Keratinocyte (primary cell): ENCODE measurements around the gene SDHAF1. TPM values are rescaled to one million over a fixed set of nuclear protein-coding genes. Genes with fewer than 3 reads are reported as not detected.

Source experiments
- DNase-seq: peaks from one replicate; pipeline ENCODE4 v3.0.0-alpha.2; 2011; ENCODE audit warnings: low read depth, missing footprints, low spot score
- FAIRE-seq: peaks from 2 replicates; lab custom pipeline; 2011; peaks lifted over from hg19 to GRCh38; lab: Jason Lieb, UNC
- H2AFZ ChIP-seq: 2 replicates; pipeline ENCODE4 v1.6.0; 2012; ENCODE audit warnings: low read length, control low read depth, inconsistent platforms; ENCODE audit not compliant: control insufficient read depth
- H3K27ac ChIP-seq: 2 replicates; pipeline ENCODE4 v1.5.1; 2011; ENCODE audit warnings: low read length; ENCODE audit not compliant: control insufficient read depth, insufficient read depth
- H3K27me3 ChIP-seq: 3 replicates; pipeline ENCODE4 v1.6.0; 2011; ENCODE audit warnings: low read length; ENCODE audit not compliant: control insufficient read depth, insufficient read depth; ENCODE audit errors: extremely low read depth
- H3K36me3 ChIP-seq, 2 experiments: 2 replicates in 1 of 2; 3 replicates in 1 of 2; pipeline ENCODE4 v1.5.1; 2011; ENCODE audit warnings: low read length in 2 of 2, mild to moderate bottlenecking in 1 of 2; ENCODE audit not compliant: control insufficient read depth in 2 of 2, insufficient read depth in 2 of 2; ENCODE audit errors: extremely low read depth in 1 of 2
- H3K4me1 ChIP-seq: 3 replicates; pipeline ENCODE4 v1.5.1; 2011; ENCODE audit warnings: low read length; ENCODE audit not compliant: control insufficient read depth, insufficient read depth; ENCODE audit errors: extremely low read depth
- H3K4me2 ChIP-seq: 3 replicates; pipeline ENCODE4 v1.6.0; 2011; ENCODE audit warnings: low read depth, low read length; ENCODE audit not compliant: control insufficient read depth, insufficient read depth; ENCODE audit errors: extremely low read depth
- H3K4me3 ChIP-seq, 3 experiments: fragments of 200-600 bp in 1 of 3; sonication (generic) in 1 of 3; 2 replicates in 2 of 3; 3 replicates in 1 of 3; pipeline ENCODE4 v1.5.1; 2011 to 2016; ENCODE audit warnings: low read length in 3 of 3, mild to moderate bottlenecking in 3 of 3, control low read depth in 2 of 3, inconsistent platforms in 1 of 3, low read depth in 1 of 3, mixed read lengths in 1 of 3, mixed run types in 1 of 3, moderate library complexity in 1 of 3; ENCODE audit not compliant: control insufficient read depth in 2 of 3, insufficient read depth in 2 of 3; ENCODE audit errors: extremely low read depth in 1 of 3
- H3K79me2 ChIP-seq: 2 replicates; pipeline ENCODE4 v1.6.0; 2012; ENCODE audit warnings: low read length; ENCODE audit not compliant: control insufficient read depth, insufficient read depth
- H3K9ac ChIP-seq: 3 replicates; pipeline ENCODE4 v1.6.0; 2011; ENCODE audit warnings: low read length; ENCODE audit not compliant: control insufficient read depth, insufficient read depth; ENCODE audit errors: extremely low read depth
- H3K9me1 ChIP-seq: 3 replicates; pipeline ENCODE4 v1.6.0; 2011; ENCODE audit warnings: low read length; ENCODE audit not compliant: control insufficient read depth, insufficient read depth; ENCODE audit errors: extremely low read depth
- H3K9me3 ChIP-seq: 2 replicates; pipeline ENCODE4 v1.5.1; 2012; ENCODE audit warnings: low read depth, low read length; ENCODE audit not compliant: control insufficient read depth
- H4K20me1 ChIP-seq: 3 replicates; pipeline ENCODE4 v1.6.0; 2011; ENCODE audit warnings: low read length; ENCODE audit not compliant: control insufficient read depth, insufficient read depth; ENCODE audit errors: extremely low read depth
- EZH2 ChIP-seq: IDR thresholded peaks from one replicate; pipeline ENCODE4 v1.6.1; 2012; ENCODE audit warnings: inconsistent platforms, mild to moderate bottlenecking, low read length, moderate library complexity
- dilution Hi-C: fragments of 300-500 bp; cut with MboI; formaldehyde crosslinking; loops from one replicate; pipeline ENCODE4 v1.7.0; 2020; ENCODE audit warnings: low sequenced_read_pairs; ENCODE audit not compliant: extremely low pct_ligation_motif_present
- polyA plus RNA-seq, 5 experiments: library from polyadenylated mRNA; depleted of rRNA in 3 of 5; stranded (reverse) in 3 of 5; stranded (forward) in 1 of 5; unstranded in 1 of 5; fragments of >200 nt; gene quantifications; 1 replicate in 1 of 5; 2 replicates in 3 of 5; 3 replicates in 1 of 5; pipeline versions ENCODE4 v1.2.1 to v1.2.3, GENCODE V29; 2011 to 2012; ENCODE audit warnings: missing spikeins in 2 of 5, low read depth in 1 of 5, low replicate concordance in 1 of 5
- TF ChIP-seq, protein P1 (sequence below), 3 experiments: IDR thresholded peaks in 1 of 3; conservative IDR thresholded peaks in 1 of 3; optimal IDR thresholded peaks in 1 of 3; 2 replicates in 2 of 3; 3 replicates in 1 of 3; pipeline versions ENCODE3 to v1.5.1; 2011; ENCODE audit warnings: low read length in 3 of 3, mild to moderate bottlenecking in 3 of 3, moderate library complexity in 2 of 3, control low read depth in 1 of 3, inconsistent platforms in 1 of 3; ENCODE audit not compliant: insufficient read depth in 2 of 3; ENCODE audit errors: extremely low read depth in 1 of 3

SDHAF1 gene
- polyA plus RNA-seq, 1 donor (not counting 4 experiments of a cell fraction or from before 2014, with no cell fraction given), result 7.3 TPM

DNA sequence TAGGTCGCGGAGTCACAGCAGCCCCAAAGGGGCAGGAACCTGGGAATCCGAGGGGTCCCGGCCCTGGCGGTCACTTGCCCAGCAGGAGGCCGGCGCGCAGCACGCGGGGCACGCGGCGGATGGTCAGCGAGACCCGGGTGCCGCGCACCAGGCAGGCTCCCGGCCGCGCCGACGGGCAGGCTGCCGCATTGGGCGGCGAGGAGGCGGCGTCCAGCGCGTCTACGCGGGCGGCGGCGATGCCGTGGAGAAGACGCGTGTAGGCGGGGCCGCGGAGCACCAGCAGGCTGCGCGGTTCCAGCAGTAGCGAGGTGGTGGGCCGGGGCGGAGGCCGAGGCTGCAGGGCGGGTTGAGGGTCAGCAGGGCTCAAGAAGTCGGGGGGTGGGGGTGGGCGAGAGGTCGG lies 14.2 kb downstream of the SDHAF1 start:
- H3K27me3 ChIP-seq, result no peaks in the 10 kb centered on the region
- H3K27ac ChIP-seq, result no peak overlapping the region
- peak overlapping the region; percentile 56 for H3K9ac ChIP-seq
- no peaks in the 10 kb centered on the region for H3K36me3 ChIP-seq
- H3K79me2 ChIP-seq, result peaks cover 8% of the 10 kb centered on the region
- dilution Hi-C loops, result no loop called here
- TF ChIP-seq EZH2, result no peak
- TF ChIP-seq, protein P1, sequence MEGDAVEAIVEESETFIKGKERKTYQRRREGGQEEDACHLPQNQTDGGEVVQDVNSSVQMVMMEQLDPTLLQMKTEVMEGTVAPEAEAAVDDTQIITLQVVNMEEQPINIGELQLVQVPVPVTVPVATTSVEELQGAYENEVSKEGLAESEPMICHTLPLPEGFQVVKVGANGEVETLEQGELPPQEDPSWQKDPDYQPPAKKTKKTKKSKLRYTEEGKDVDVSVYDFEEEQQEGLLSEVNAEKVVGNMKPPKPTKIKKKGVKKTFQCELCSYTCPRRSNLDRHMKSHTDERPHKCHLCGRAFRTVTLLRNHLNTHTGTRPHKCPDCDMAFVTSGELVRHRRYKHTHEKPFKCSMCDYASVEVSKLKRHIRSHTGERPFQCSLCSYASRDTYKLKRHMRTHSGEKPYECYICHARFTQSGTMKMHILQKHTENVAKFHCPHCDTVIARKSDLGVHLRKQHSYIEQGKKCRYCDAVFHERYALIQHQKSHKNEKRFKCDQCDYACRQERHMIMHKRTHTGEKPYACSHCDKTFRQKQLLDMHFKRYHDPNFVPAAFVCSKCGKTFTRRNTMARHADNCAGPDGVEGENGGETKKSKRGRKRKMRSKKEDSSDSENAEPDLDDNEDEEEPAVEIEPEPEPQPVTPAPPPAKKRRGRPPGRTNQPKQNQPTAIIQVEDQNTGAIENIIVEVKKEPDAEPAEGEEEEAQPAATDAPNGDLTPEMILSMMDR (optimal IDR thresholded peaks at IDR 0.05 in 1 of 3, IDR thresholded peaks at IDR 0.05 in 1 of 3, conservative IDR thresholded peaks at IDR 0.05 in 1 of 3; ENCODE audit: extremely low read depth in 1 of 3, insufficient read depth in 2 of 3, low read length in 3 of 3), result no peak
- H3K9me1 ChIP-seq, result no peaks in the 10 kb centered on the region
- DNase-seq (no peak), FAIRE-seq (no peak)
- no peaks in the 10 kb centered on the region for H3K9me3 ChIP-seq
- peaks cover 8% of the 10 kb centered on the region for H3K4me1 ChIP-seq
- peak overlapping the region; percentile 71 for H3K4me2 ChIP-seq
- no peaks in the 10 kb centered on the region for H4K20me1 ChIP-seq
- H3K4me3 ChIP-seq, result peak overlapping the region; percentile 18 to 46 (median 35)
- H2AFZ ChIP-seq, result peak overlapping the region; percentile 26

DNA sequence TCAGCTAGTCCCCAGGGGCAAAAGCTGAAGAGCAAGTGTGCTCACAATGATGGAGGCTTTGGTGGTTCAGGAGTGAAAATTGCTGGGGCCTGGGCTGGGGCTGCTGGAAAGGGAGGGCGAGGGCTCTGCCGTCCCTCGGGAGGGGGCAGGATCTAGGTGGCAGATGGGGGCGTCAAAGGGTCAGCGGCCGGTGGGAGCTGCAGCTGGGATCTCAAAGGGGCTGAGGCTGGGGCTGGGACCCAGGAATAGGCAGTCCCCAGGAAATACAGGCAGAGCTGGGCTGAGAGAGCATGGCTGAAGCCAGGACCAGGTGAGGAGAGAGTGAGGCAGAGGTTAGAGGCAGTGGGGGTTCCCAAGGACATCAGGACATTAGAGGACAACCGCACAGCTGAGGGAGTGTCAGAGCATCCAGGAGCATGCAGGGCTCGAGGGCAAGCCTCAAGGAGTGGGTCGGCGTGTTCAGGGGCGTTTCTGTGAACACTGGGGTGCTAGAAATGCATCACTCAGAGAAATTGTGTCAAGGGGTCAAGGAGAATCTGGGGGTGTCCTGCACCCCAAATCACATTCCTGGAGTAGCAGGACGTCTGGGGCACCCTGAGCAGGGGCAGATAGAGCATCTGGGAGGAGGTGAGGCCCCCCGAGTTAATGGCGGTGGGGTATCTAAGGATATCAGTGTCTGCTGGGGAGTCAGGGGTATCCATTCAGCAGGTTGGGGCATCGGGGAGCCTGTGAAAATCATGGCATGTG lies 14.8 kb downstream of the SDHAF1 start:
- H3K9ac ChIP-seq, result no peak overlapping the region
- H3K4me1 ChIP-seq, result peaks cover 10% of the 10 kb centered on the region
- H2AFZ ChIP-seq, result peak overlapping the region; percentile 26
- no peaks in the 10 kb centered on the region for H3K9me1 ChIP-seq
- H3K27me3 ChIP-seq, result no peaks in the 10 kb centered on the region
- H3K36me3 ChIP-seq, result no peaks in the 10 kb centered on the region
- no peak overlapping the region for H3K27ac ChIP-seq
- peaks cover 8% of the 10 kb centered on the region for H3K79me2 ChIP-seq
- peak overlapping the region in 2 of 3 experiments; percentile 13 to 46 for H3K4me3 ChIP-seq
- TF ChIP-seq, protein P1 (optimal IDR thresholded peaks at IDR 0.05 in 1 of 3, IDR thresholded peaks at IDR 0.05 in 1 of 3, conservative IDR thresholded peaks at IDR 0.05 in 1 of 3; ENCODE audit: extremely low read depth in 1 of 3, insufficient read depth in 2 of 3, low read length in 3 of 3), result no peak
- no peak for TF ChIP-seq EZH2
- H4K20me1 ChIP-seq, result no peaks in the 10 kb centered on the region
- dilution Hi-C loops, result no loop called here
- no peak for DNase-seq
- no peaks in the 10 kb centered on the region for H3K9me3 ChIP-seq
- FAIRE-seq, result no peak
- peak overlapping the region; percentile 71 for H3K4me2 ChIP-seq
